IMR-90 (cell line): ENCODE results near the gene COPA. TPM values are rescaled to one million over a fixed set of nuclear protein-coding genes. Genes with fewer than 3 reads are reported as not detected.

ENCODE experiments used
- ATAC-seq: fragments of 200-7000 bp; cut with Tn5 transposase; 2 replicates; pipeline ENCODE4 v1.9.1; 2020; ENCODE audit warnings: low read depth, mild to moderate bottlenecking, moderate library complexity
- BruUV-seq: library from RNA; stranded (reverse); fragments of 400-500 nt; replicated peaks from 2 replicates; lab custom pipeline; 2021; lab: Mats Ljungman, UMichigan
- CTCF ChIA-PET: fragments of 300-600 bp; formaldehyde crosslinking; extraction: SDS; loops from one replicate; lab custom pipeline; 2021; ENCODE audit warnings: antibody characterized with exemption; lab: Yijun Ruan, JAX
- POLR2A ChIA-PET: fragments of 300-600 bp; sonication (Branson Sonifier 250); formaldehyde crosslinking; loops from one replicate; lab custom pipeline; 2022; ENCODE audit warnings: antibody characterized with exemption; ENCODE audit not compliant: unreplicated experiment; lab: Charles Lee
- DNase-seq: peaks from one replicate; pipeline ENCODE4 v3.0.0; 2013
- H2AFZ ChIP-seq: replicated peaks from 2 replicates; pipeline ENCODE3; 2013; ENCODE audit warnings: low read length, mild to moderate bottlenecking; ENCODE audit not compliant: poor library complexity
- H2AK5ac ChIP-seq: 2 replicates; pipeline ENCODE4 v1.6.1; 2013; ENCODE audit warnings: low read depth, low read length, inconsistent platforms
- H2AK9ac ChIP-seq: replicated peaks from 2 replicates; pipeline ENCODE3; 2013; ENCODE audit warnings: mild to moderate bottlenecking, low read depth, low read length, moderate library complexity; ENCODE audit not compliant: poor library complexity
- H2BK120ac ChIP-seq: 2 replicates; pipeline ENCODE4 v1.6.1; 2013; ENCODE audit warnings: low read depth, low read length, inconsistent platforms
- H2BK15ac ChIP-seq: 3 replicates; pipeline ENCODE4 v1.6.1; 2013; ENCODE audit warnings: low read depth, low read length, inconsistent platforms
- H2BK20ac ChIP-seq: 2 replicates; pipeline ENCODE4 v1.6.1; 2013; ENCODE audit warnings: low read depth, mild to moderate bottlenecking, inconsistent platforms, low read length, moderate library complexity
- H2BK5ac ChIP-seq: 2 replicates; pipeline ENCODE4 v1.6.1; 2013; ENCODE audit warnings: mild to moderate bottlenecking, low read depth, low read length, inconsistent platforms; ENCODE audit not compliant: poor library complexity, severe bottlenecking
- H3K14ac ChIP-seq: replicated peaks from 2 replicates; pipeline ENCODE4 v1.6.1; 2013; ENCODE audit warnings: low read depth, low read length, inconsistent platforms
- H3K18ac ChIP-seq: 2 replicates; pipeline ENCODE4 v1.6.1; 2013; ENCODE audit warnings: low read depth, low read length, control low read depth
- H3K23ac ChIP-seq: 2 replicates; pipeline ENCODE4 v1.6.1; 2013; ENCODE audit warnings: low read depth, low read length, inconsistent platforms
- H3K27ac ChIP-seq: 2 replicates; pipeline ENCODE4 v1.5.1; 2013; ENCODE audit warnings: mild to moderate bottlenecking, control low read depth, low read length; ENCODE audit not compliant: insufficient read depth
- H3K27me3 ChIP-seq: 2 replicates; pipeline ENCODE4 v1.6.1; 2013; ENCODE audit warnings: low read length; ENCODE audit not compliant: control insufficient read depth, insufficient read depth
- H3K36me3 ChIP-seq: 2 replicates; pipeline ENCODE4 v1.6.1; 2013; ENCODE audit warnings: low read length, mixed read lengths; ENCODE audit not compliant: control insufficient read depth, insufficient read depth
- H3K4ac ChIP-seq: 2 replicates; pipeline ENCODE4 v1.6.1; 2013; ENCODE audit warnings: low read depth, low read length, inconsistent platforms
- H3K4me1 ChIP-seq: 2 replicates; pipeline ENCODE4 v1.6.1; 2013; ENCODE audit warnings: low read length, mixed read lengths; ENCODE audit not compliant: control insufficient read depth, insufficient read depth
- H3K4me2 ChIP-seq: 2 replicates; pipeline ENCODE4 v1.6.1; 2013; ENCODE audit warnings: low read depth, mild to moderate bottlenecking, control low read depth, low read length, moderate library complexity
- H3K4me3 ChIP-seq: 2 replicates; pipeline ENCODE4 v1.5.1; 2013; ENCODE audit warnings: low read depth, mild to moderate bottlenecking, control low read depth, low read length, moderate library complexity; ENCODE audit not compliant: insufficient read depth
- H3K56ac ChIP-seq: 2 replicates; pipeline ENCODE4 v1.6.1; 2013; ENCODE audit warnings: low read length, inconsistent platforms; ENCODE audit not compliant: insufficient read depth; ENCODE audit errors: extremely low read depth
- H3K79me1 ChIP-seq, 2 experiments: 2 replicates each; pipeline ENCODE4 v1.6.1; 2013; ENCODE audit warnings: low read length in 2 of 2, inconsistent platforms in 1 of 2, low read depth in 1 of 2
- H3K9ac ChIP-seq: 2 replicates; pipeline ENCODE4 v1.6.1; 2013; ENCODE audit warnings: low read depth, low read length, control low read depth
- H3K9me1 ChIP-seq: 2 replicates; pipeline ENCODE4 v1.6.1; 2013; ENCODE audit warnings: low read length, inconsistent platforms; ENCODE audit not compliant: insufficient read depth
- H3K9me3 ChIP-seq: 2 replicates; pipeline ENCODE4 v1.6.1; 2013; ENCODE audit warnings: low read length; ENCODE audit not compliant: control insufficient read depth, insufficient read depth
- H4K20me1 ChIP-seq: 2 replicates; pipeline ENCODE4 v1.6.1; 2013; ENCODE audit warnings: low read length, inconsistent platforms; ENCODE audit not compliant: insufficient read depth
- H4K5ac ChIP-seq: 2 replicates; pipeline ENCODE4 v1.6.1; 2013; ENCODE audit warnings: mild to moderate bottlenecking, low read depth, low read length, control low read depth
- H4K8ac ChIP-seq, 2 experiments: 2 replicates each; pipeline ENCODE4 v1.6.1; 2013; ENCODE audit warnings: low read depth in 2 of 2, low read length in 2 of 2, control low read depth in 1 of 2, inconsistent platforms in 1 of 2
- H4K91ac ChIP-seq: 2 replicates; pipeline ENCODE4 v1.6.1; 2013; ENCODE audit warnings: low read depth, low read length, inconsistent platforms; ENCODE audit not compliant: insufficient read depth
- BHLHE40 ChIP-seq: fragments of 150-350 bp; IDR thresholded peaks from 2 replicates; pipeline ENCODE4 v1.6.1; 2016; ENCODE audit warnings: mild to moderate bottlenecking, low read depth, low read length
- CEBPB ChIP-seq: IDR thresholded peaks from 2 replicates; pipeline ENCODE4 v1.6.1; 2012; ENCODE audit warnings: low read depth, low read length, improper control_type of control experiment
- CHD1 ChIP-seq: IDR thresholded peaks from 2 replicates; pipeline ENCODE4 v1.6.1; 2012; ENCODE audit warnings: low read depth, low read length, improper control_type of control experiment
- CTCF ChIP-seq: conservative IDR thresholded peaks from 2 replicates; pipeline ENCODE4 v1.5.1; 2012; ENCODE audit warnings: mild to moderate bottlenecking, low read depth, low read length, improper control_type of control experiment
- ELK1 ChIP-seq: fragments of 150-350 bp; IDR thresholded peaks from 2 replicates; pipeline ENCODE4 v1.6.1; 2016; ENCODE audit warnings: low read depth, mild to moderate bottlenecking, low read length, moderate library complexity, borderline replicate concordance
- FOS ChIP-seq: fragments of 150-350 bp; IDR thresholded peaks from 2 replicates; pipeline ENCODE4 v1.6.1; 2016; ENCODE audit warnings: low read depth, low read length
- MAFK ChIP-seq: IDR thresholded peaks from 2 replicates; pipeline ENCODE4 v1.6.1; 2012; ENCODE audit warnings: low read depth, low read length, improper control_type of control experiment
- MAZ ChIP-seq: IDR thresholded peaks from 2 replicates; pipeline ENCODE4 v1.6.1; 2012; ENCODE audit warnings: low read depth, mild to moderate bottlenecking, low read length, improper control_type of control experiment, moderate library complexity, borderline replicate concordance
- MXI1 ChIP-seq: IDR thresholded peaks from 2 replicates; pipeline ENCODE4 v1.6.1; 2012; ENCODE audit warnings: low read depth, mild to moderate bottlenecking, low read length, moderate library complexity, borderline replicate concordance
- NFE2L2 ChIP-seq: fragments of 150-350 bp; IDR thresholded peaks from 2 replicates; pipeline ENCODE4 v1.6.1; 2016; ENCODE audit warnings: low read depth, mild to moderate bottlenecking, low read length
- POLR2A ChIP-seq: IDR thresholded peaks from 2 replicates; pipeline ENCODE4 v1.6.1; 2012; ENCODE audit warnings: mild to moderate bottlenecking, low read depth, low read length
- RAD21 ChIP-seq: IDR thresholded peaks from 2 replicates; pipeline ENCODE4 v1.6.1; 2012; ENCODE audit warnings: low read length, improper control_type of control experiment
- RCOR1 ChIP-seq: IDR thresholded peaks from 2 replicates; pipeline ENCODE4 v1.6.1; 2012; ENCODE audit warnings: mild to moderate bottlenecking, low read length, improper control_type of control experiment; ENCODE audit not compliant: insufficient replicate concordance
- RFX5 ChIP-seq: IDR thresholded peaks from 2 replicates; pipeline ENCODE4 v1.8.0; 2012; ENCODE audit warnings: low read depth, mild to moderate bottlenecking, low read length, moderate library complexity
- SMC3 ChIP-seq: fragments of 150-350 bp; IDR thresholded peaks from 2 replicates; pipeline ENCODE4 v1.6.1; 2016; ENCODE audit warnings: low read depth, mild to moderate bottlenecking, antibody characterized with exemption, low read length, moderate library complexity
- USF2 ChIP-seq: fragments of 150-350 bp; IDR thresholded peaks from 2 replicates; pipeline ENCODE4 v1.6.1; 2017; ENCODE audit warnings: mild to moderate bottlenecking, antibody characterized with exemption, low read length, low read depth
- WGBS, 2 experiments: methylation state at CpG; one replicate each; pipeline versions ENCODE4 v1.1.5 to v1.1.7; 2013; ENCODE audit warnings: missing lambda C conversion rate in 2 of 2; ENCODE audit not compliant: insufficient read length in 1 of 2; ENCODE audit errors: extremely low coverage in 2 of 2; 5-methylcytosine and 5-hydroxymethylcytosine counted together
- dilution Hi-C: fragments of 300-500 bp; cut with HindIII; formaldehyde crosslinking; loops from one replicate; pipeline ENCODE4 v1.14.3; 2018; ENCODE audit warnings: low sequenced_read_pairs; ENCODE audit not compliant: unreplicated experiment
- in situ Hi-C: fragments of 300-500 bp; cut with MboI; formaldehyde crosslinking; loops from 3 replicates; pipeline ENCODE4 v1.14.3; 2019; ENCODE audit warnings: low sequenced_read_pairs, inconsistent platforms, mixed read lengths
- intact Hi-C: fragments of 100-400 bp; cut with micrococcal nuclease; formaldehyde crosslinking; loops from 2 replicates; pipeline ENCODE4 v1.10.0; 2022
- polyA plus RNA-seq, 3 experiments: library from polyadenylated mRNA; depleted of rRNA; stranded (reverse); fragments of >200 nt; gene quantifications; 2 replicates each; pipeline ENCODE4 v1.2.3, GENCODE V29; 2012; ENCODE audit warnings: low replicate concordance in 1 of 3
- total RNA-seq: library from RNA; depleted of rRNA; stranded (reverse); fragments of >200 nt; gene quantifications from 2 replicates; pipeline ENCODE4 v1.2.3, GENCODE V29; 2012

Gene COPA
- total and polyA plus RNA-seq, 2 of the 4 experiments (the other 2 are of a cell fraction), result 204 to 436 TPM

GRCh38 chr1:160328184-160328583 lies 14.9 kb downstream of the COPA start:
- Histone ChIP-seq H3K36me3 (peaks cover 58% of the 10 kb centered on the region), H2BK15ac (no peak overlapping the region), H4K20me1 (peaks cover 21% of the 10 kb centered on the region), H2BK20ac (no peak overlapping the region), H3K14ac (no peak overlapping the region), H3K4me1 (no peaks in the 10 kb centered on the region), H3K9me1 (no peaks in the 10 kb centered on the region; the same call in 1 of the 2 replicates), H4K91ac (no peak overlapping the region), H3K56ac (no peak overlapping the region), H4K5ac (no peak overlapping the region), H3K27me3 (no peaks in the 10 kb centered on the region), H3K9me3 (no peaks in the 10 kb centered on the region), H2AFZ (no peak overlapping the region), H3K4ac (no peak overlapping the region), H2BK120ac (no peak overlapping the region), H3K27ac (no peak overlapping the region), H3K4me2 (no peak overlapping the region), H3K4me3 (no peak overlapping the region), H3K23ac (no peak overlapping the region), H3K79me1 (peaks cover 9 to 34% of the 10 kb centered on the region in 2 experiments), H2AK9ac (no peak overlapping the region), H2BK5ac (no peak overlapping the region), H2AK5ac (no peak overlapping the region), H4K8ac (no peak overlapping the region), H3K18ac (no peak overlapping the region), H3K9ac (no peak overlapping the region)
- ChIA-PET POLR2A (interaction anchor here (0.6 kb wide), 1 partner anchor 15 kb away, joined by 6 read pairs; no protein-coding TSS in a partner anchor), CTCF (no interaction called here)
- in situ Hi-C loops, result no loop called here
- dilution Hi-C loops, result no loop called here
- intact Hi-C loops, result no loop called here
- no peak for DNase-seq
- ATAC-seq, result no peak
- WGBS, 2 experiments, result 100% methylated on average over 1 of the region's 8 CpGs; no CpG with 5 or more reads in 1 of the 2 experiments
- BruUV-seq, result no TSS peak
- TF ChIP-seq NFE2L2 (no peak), MAFK (no peak), POLR2A (no peak), RFX5 (no peak), BHLHE40 (no peak), CHD1 (no peak), MXI1 (no peak), CTCF (no peak), MAZ (no peak), RCOR1 (no peak), SMC3 (no peak), FOS (no peak), CEBPB (no peak), USF2 (no peak), ELK1 (no peak), RAD21 (no peak)
